ENCODE measurements around the gene JAKMIP1.
"Not testable (repeated sequence)": the region's sequence is repeated elsewhere in the genome, so short reads cannot be mapped to it uniquely, and the experiment has no call there.

Gene JAKMIP1

DNA sequence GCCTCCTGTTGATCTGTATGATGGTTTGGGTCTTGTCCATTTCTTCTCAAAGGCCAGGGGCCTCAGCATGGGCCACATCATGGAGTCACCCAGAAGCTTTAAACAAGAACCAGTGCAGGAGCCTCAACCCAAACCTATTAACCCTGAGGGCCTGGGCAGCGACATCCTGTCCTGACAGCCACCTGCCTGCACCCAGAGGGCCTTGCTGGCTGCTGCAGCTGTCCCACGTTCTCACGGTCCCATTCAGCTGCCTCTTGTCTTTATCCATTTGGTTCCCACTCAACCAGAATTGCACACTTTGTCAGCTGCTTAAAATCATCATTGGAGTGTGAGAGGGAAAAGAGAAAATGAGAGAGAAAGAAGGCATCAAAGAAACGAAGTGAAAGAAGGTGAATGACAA, 203.7 kb downstream of the JAKMIP1 start:
- no peak for TF ChIP-seq JUND (IDR thresholded peaks at IDR 0.05; ENCODE audit: low read depth)
- DNase-seq (ENCODE audit: low read depth in 1 of 2, low spot score in 1 of 2): no peak
- in situ Hi-C loops (cut with HindIII; ENCODE audit: low pct_unique_long_range_greater_than_20kb, low sequenced_read_pairs): no loop called here

- no peak for DNase-seq (ENCODE audit: low read depth in 1 of 2, low spot score in 1 of 2)
- in situ Hi-C loops (cut with HindIII; ENCODE audit: low pct_unique_long_range_greater_than_20kb, low sequenced_read_pairs): no loop called here
- TF ChIP-seq JUND (IDR thresholded peaks at IDR 0.05; ENCODE audit: low read depth): no peak
These were observed 204.3 kb downstream of the JAKMIP1 start for GRCh38 chr4:5995901-5996623.

GRCh38 chr4:5993876-5994811, 206.2 kb downstream of the JAKMIP1 start:
- no peak for TF ChIP-seq JUND (IDR thresholded peaks at IDR 0.05; ENCODE audit: low read depth)
- DNase-seq (ENCODE audit: low read depth in 1 of 2, low spot score in 1 of 2): no peak
- in situ Hi-C loops (cut with HindIII; ENCODE audit: low pct_unique_long_range_greater_than_20kb, low sequenced_read_pairs): no loop called here

- in situ Hi-C loops (cut with HindIII; ENCODE audit: low pct_unique_long_range_greater_than_20kb, low sequenced_read_pairs); DNase-seq (ENCODE audit: low read depth in 1 of 2, low spot score in 1 of 2): not testable (repeated sequence)
These were observed 207.0 kb downstream of the JAKMIP1 start for GRCh38 chr4:5993346-5993745.

GRCh38 chr4:5992828-5993321, 207.5 kb downstream of the JAKMIP1 start:
- in situ Hi-C loops (cut with HindIII; ENCODE audit: low pct_unique_long_range_greater_than_20kb, low sequenced_read_pairs): no loop called here
- DNase-seq (ENCODE audit: low read depth in 1 of 2, low spot score in 1 of 2): no peak
- no peak for TF ChIP-seq JUND (IDR thresholded peaks at IDR 0.05; ENCODE audit: low read depth)

DNA sequence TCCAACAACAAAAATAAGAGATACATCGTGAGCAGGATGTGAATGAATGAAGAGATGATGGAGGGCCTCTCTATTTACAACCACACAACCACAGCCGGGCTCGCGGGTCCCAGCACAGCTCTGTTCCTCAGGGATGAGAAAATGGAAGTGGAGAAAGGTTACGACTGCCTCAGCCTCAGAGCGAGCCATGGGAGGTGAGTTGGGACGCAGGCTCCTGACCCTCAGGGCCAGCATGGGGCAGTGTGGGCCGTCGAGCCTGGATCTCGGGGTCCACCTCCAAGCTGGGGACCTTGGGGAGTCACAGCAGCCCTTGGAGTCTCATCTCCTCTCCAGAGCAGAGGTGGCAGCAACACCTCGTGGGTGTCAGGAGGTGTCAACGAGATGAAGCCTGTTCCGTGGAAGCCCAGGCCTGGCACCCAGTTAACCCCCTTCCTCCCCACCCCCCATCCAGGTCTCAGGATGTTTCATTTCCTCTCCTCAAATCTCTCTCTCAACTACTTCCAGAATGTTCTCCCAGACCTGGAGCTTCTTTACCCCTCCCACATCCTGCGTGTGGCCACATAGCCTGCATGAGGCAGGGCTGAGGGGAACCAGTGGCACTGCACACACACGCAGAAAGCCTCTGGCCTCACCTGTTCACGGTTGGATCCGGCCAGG, 208.1 kb downstream of the JAKMIP1 start:
- DNase-seq (ENCODE audit: low read depth in 1 of 2, low spot score in 1 of 2): no peak
- in situ Hi-C loops (cut with HindIII; ENCODE audit: low pct_unique_long_range_greater_than_20kb, low sequenced_read_pairs): no loop called here

DNA sequence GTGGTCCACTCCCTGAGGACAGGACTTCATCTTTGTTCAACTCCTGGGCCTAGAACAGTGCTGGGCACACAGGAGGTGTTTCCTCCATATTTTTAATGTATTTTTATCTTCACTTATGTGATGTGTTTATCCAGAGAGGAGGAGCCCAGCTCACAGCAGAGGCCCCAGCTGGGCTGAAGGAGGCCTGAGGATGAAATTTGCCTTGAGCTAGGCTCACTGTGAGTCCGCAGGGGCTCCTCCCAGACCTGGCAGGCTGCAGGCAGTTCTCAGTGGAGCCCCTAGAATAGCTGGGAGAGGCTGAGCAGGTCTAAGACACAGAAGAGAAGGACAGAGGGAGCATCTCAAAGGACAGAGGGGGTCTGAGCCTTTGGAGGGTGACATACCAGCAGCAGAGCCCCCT, 208.9 kb downstream of the JAKMIP1 start:
- in situ Hi-C loops (cut with HindIII; ENCODE audit: low pct_unique_long_range_greater_than_20kb, low sequenced_read_pairs): no loop called here
- TF ChIP-seq JUND (IDR thresholded peaks at IDR 0.05; ENCODE audit: low read depth): no peak
- DNase-seq (ENCODE audit: low read depth in 1 of 2, low spot score in 1 of 2): no peak

More for the DNA sequence above, 208.1 kb downstream of the JAKMIP1 start:
- no peak for TF ChIP-seq JUND (IDR thresholded peaks at IDR 0.05; ENCODE audit: low read depth)

- DNase-seq (ENCODE audit: low read depth in 1 of 2, low spot score in 1 of 2): no peak
- in situ Hi-C loops (cut with HindIII; ENCODE audit: low pct_unique_long_range_greater_than_20kb, low sequenced_read_pairs): no loop called here
- no peak for TF ChIP-seq JUND (IDR thresholded peaks at IDR 0.05; ENCODE audit: low read depth)
These were observed 209.7 kb downstream of the JAKMIP1 start for GRCh38 chr4:5990446-5991160.

DNA sequence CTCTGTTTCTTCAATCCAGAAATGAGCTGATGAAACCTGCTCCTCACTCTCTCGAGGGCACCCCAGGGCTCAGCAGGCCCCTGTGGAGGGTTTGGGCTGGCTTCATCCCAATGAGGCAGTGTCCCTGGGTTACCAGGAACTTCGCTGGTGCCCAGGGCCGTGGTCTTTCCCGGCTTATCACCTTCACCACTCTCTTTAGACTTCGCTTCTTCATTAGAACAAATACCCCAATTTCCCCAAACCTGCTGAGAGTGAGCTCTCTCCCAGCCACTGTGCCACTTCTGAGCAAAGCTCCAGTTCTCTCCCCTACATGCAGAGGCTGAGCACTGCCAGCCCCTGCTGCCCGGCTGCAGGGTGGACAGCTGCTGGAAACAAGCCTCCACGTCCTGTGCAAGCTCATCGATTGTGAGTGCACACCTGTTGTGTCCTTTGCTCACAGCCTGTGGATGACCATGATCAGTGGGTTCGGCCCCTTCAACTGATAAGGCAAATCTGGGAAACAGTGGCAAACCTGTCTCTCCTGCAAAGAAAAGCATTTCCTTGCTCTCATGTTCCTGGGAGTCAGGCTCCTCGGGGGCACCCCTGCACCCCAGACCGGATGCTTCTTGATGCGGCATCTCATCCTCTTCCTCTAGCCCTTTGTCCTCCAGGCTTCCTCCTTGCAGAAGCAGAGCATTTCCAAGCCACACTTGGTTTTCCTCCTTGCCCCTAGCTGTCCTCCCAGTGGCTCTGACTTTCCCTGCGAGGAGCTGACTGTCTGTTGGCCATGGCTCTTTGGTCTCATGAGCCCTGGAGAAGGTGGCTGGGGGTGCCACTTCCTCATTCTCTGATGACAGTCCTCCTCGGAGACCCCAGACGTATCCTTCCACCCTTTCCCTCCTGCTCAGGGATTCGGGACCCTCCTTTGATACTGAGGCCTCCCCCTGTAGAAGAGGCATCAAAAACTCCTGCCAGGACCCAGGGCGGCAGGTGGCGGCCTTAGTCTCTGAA, 210.8 kb downstream of the JAKMIP1 start:
- TF ChIP-seq JUND (IDR thresholded peaks at IDR 0.05; ENCODE audit: low read depth): no peak
- in situ Hi-C loops (cut with HindIII; ENCODE audit: low pct_unique_long_range_greater_than_20kb, low sequenced_read_pairs): no loop called here
- DNase-seq (ENCODE audit: low read depth in 1 of 2, low spot score in 1 of 2): no peak

GRCh38 chr4:5988086-5988845, 212.1 kb downstream of the JAKMIP1 start:
- DNase-seq (ENCODE audit: low read depth in 1 of 2, low spot score in 1 of 2): no peak
- in situ Hi-C loops (cut with HindIII; ENCODE audit: low pct_unique_long_range_greater_than_20kb, low sequenced_read_pairs): no loop called here
- TF ChIP-seq JUND (IDR thresholded peaks at IDR 0.05; ENCODE audit: low read depth): no peak
